ENCODE data around the gene SLC30A9.

SLC30A9 gene

DNA sequence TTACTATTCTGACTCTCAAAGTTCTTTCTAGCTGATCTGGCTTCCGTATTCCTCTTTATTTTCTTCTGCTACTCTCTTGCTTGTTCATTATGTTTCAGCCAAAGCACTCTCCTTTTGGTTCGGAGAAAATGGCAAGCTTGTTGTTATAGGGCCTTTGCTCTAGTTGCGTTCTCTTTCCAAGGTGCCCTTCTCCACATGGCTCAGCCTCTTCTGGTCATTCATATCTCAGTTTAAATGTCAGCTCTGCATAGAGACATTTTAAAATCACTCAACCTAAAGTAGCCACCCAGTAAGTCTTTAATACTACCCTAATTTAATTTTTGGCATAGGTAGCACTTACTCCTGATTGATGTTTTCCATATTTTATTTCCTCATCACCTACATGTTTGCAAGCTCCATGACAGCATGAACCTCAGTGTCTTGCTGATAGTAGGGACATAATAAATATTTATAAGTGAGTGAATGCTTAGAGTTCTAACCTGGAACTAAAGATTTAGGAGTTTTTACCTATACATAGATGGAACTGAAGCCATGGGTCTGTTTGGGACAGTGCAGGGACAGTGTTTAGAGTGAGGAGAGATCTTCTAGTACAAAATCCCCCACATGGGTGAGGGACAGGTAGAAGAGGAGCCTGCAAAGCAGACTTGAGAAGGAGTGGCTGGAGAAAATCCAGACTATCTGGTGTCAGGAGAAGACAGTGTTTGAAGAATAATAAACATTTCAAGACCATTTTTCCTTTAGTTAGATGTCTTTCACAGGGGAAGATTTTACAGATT is 17.9 kb downstream of the SLC30A9 start:
- DNase-seq: no peak

DNA sequence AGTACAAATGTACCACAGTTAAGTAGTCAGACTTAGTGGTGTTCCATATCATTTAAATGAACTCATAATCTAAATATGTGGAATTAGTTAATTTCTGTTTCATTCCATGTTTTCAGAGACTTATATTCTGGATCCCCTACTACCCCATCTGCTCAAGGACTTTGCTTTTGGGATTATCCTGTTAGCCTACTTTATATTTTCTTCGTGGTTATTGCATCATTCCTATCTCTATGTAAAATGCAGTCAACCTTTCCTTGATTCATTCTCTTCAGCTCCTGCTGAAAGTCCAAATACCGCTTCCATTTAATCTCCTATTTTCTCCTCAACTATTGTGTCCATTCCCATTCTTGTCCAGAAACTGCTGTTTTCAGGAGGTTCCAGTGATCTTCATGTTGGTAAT is 25.1 kb downstream of the SLC30A9 start:
- no peak for DNase-seq

DNA sequence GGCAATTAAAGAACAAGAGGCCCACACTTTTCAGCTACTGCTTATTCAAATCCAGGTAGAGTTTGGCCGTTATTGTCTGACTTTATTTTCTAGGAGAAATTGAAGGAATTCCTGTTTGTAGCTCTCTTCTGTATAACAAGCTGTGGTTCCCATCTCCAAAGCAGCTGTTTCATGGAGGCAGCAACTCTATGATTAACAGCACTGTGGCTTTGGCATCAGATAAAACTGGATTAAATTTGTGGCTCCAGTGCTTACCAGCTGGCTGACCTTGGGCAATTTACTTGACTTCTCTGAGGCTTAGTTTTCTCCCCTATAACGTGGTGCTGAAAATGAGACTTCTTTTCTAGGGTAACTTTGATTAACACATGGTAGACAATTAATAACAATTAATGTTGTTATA is 28.1 kb downstream of the SLC30A9 start:
- DNase-seq: no peak

DNA sequence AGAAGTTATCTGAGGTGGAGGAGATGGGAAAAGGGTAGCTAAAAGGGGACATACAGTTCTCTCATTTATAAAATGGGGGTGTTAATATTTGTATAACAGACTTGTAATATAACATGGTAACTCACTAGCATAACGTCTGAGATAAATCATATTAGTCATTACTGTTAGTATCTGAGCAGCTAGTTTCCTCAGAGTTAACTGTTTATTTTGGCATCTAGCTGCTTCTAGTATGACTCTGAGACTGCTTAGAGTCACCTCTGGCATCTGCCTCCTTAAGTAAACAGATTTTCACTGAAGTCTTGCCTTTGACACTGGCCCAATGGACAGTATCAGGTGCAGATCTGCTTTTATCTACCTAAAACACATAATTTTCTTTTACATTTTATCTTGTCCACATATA is 58.1 kb downstream of the SLC30A9 start:
- DNase-seq: no peak

DNA sequence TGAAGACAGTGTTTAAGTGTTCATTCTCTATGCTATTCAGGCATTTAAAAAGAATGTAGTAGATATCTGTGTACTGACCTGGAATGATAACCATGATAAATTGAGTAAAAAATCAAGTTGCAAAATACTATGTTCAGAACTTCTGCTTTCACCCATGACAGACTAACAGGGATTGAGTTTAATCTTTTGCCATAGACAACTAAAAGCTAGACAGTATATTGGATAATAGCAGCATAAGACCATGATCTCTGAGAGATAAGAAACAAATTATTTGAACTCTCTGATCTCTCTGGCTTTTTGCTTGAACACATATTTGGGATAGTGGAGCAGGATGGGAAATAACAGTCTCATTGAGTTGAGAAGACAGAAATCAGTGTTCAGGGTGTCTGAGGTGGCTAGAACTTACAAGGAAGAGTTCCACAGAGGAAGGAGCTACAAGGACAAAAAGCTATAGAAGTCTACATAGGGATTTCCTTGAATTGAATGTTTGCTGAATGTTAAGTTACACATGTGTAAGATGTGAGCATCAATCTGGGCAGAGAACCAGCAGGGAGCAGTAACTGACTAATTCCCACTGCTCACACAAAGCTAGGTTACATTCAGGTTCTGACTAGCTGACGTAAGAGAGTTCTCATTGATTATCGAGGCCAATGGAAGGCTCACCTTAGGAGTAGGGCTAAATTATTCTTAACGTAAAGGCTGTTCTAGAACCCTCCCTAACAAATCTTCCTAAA is 60.4 kb downstream of the SLC30A9 start:
- no peak for DNase-seq

DNA sequence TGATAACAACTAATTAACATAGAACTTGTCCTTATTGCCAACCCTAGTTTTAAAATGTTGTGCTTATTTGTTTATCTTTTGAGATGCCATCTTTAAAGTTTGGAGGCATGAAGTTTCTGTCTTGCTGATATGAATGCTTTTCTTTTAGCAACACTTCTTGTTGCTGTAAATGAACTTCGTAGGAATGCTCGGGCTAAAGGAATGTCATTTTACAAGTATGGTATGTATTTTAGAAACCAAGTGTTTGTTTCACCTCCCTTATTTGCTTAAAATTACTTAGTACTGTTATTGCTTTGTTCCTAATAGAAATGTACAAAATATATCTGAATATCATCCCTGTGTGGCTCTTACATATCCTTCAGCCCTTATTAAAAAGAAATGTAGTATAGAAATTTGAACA is 76.1 kb downstream of the SLC30A9 start:
- no peak for DNase-seq

DNA sequence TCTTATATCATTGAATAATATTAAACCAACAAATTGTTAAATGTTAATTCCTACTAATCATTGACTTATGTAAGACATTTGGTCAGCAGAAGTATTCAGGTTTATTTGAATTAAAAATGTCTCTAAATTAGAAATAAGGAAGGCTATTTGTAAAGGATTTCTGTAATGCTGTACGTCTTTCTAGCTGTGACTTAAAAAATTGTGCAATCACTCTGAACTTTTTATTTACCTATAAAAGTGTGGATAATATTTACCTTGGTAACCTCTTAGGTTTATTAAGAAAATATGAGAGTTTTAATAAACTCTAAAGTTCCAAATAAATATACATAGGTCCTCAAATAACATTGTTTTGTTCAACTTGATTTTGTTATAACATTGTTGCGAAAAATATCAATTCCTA is 76.9 kb downstream of the SLC30A9 start:
- no peak for DNase-seq

DNA sequence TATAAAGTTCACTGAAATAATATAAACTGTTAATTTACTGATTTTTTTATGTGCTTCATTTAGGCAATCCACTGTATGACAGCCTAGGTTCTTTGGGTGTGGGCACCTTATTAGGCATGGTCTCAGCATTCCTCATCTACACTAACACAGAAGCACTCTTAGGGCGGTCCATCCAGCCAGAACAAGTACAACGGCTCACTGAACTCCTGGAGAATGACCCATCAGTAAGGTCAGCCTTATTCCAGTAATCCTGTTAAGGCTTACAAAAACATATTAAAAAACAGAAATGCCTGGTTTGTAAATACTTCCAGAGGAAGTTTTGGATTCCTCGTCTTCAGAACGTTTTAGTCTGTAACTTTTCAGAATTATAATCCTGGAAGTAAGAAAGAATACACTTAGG is 80.1 kb downstream of the SLC30A9 start:
- no peak for DNase-seq

DNA sequence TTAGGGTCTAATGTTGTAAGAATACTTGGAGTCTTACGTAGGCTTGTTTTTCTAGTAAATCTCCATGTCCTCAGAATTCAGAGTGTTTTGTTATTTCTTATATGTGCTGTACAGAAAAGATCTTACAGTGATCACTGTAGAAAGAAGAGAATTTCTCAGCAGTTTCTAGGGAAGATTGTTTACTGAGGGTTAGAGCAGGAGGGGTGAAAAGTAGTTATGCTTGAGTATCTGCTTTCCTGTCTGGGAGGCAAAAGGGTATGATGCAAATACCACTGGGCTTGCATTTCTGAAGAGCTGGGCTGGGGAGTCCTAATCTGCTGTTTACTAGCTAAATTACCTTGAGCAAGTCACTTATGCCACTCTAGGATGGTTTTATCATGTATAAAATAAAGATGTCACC is 84.0 kb downstream of the SLC30A9 start:
- no peak for DNase-seq

DNA sequence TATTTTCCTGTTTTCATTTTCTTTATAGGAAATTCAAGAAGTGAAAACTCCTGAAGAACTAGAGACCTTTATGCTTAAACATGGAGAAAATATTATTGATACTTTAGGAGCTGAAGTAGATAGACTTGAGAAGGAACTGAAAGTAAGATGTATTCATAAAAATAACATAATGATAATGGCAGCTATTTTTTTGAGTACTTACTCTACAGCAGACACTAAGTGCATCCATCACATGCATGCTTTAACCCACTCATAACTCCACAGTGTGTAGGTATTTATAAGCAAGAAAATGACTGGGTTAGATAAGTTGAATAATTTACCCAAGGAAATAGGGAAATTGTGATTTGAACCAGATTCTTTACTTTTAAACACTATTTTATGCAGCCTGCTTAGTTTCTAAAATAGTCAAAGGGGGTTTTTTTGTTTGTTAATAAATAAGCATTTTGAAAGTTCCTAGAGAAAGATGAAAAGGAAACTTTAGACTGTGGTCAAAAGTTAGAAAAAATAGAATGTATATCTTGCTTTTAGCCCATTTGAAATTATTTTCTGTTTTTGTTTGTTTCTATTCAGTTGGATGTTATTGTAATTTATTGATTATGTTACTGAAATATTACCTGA is 88.0 kb downstream of the SLC30A9 start:
- DNase-seq: no peak

DNA sequence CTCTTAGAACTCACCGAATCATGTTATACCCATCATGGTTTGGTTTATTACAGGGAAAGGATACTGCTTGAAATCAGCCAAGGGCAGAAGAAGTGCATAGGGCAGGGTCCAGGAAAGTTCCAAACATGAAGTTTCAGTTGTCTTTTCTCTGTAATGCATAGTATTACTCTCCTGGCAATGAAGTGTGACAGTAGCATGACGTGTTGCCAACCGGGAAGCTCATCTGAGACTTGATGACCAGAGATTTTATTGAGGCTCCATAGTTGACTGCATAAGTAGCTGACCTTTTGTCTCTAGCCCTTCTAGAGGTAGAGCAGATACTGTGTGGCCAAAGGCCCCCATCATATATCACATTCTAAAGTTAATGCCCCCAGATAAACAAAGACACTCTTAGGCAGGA is 90.0 kb downstream of the SLC30A9 start:
- DNase-seq: no peak

DNA sequence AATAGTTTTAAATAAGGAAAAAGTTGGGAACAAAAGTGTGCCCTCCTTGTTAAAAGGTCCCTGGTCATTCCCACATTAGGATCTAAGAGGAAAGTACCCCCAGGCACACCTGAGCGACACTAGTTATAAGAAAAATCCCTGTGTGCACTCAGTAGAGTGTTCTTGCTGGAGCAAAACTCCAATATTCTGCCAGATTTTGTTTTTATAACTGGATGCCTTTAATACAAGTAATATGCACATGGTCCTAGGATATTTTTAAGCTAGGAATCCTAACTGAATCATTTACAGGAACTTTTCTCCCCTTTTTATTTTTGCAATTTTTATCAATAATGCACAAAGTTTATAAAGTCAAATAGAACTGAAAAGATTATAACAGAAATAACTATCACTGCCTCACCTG is 93.5 kb downstream of the SLC30A9 start:
- DNase-seq: no peak

DNA sequence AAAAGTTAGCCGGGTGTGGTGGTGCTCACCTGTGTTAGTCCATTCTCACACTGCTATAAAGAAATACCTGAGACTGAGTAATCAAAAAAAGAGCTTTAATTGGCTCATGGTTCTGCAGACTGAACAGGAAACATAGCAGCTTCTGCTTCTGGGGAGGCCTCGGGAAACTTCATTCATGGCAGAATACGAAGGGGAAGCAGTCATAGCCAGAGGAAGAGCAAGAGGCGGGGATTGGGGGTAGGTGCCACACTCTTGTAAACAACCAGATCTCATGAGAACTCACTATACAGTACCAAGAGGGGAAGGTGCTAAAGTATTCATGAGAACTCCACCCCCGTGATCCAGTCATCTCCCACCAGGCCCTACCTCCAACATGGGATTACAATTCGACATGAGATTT is 98.1 kb downstream of the SLC30A9 start:
- no peak for DNase-seq

DNA sequence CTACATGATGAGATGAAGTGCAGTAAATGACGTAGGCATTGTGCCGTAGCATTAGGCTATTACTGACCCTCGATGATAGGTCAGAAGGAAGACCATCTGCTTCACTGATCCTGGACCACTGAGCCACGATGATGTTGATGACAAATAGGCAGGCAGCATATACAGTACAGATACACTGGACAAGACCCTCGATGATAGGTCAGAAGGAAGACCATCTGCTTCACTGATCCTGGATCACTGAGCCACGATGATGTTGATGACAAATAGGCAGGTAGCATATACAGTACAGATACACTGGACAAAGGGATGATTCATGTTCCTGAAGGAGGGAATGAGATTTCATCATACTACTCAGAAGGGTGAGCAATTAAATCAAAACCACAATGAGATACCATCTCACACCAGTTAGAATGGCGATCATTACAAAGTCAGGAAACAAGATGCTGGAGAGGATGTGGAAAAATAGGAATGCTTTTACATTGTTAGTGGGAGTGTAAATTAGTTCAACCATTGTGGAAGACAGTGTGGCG is 111.2 kb downstream of the SLC30A9 start:
- peak; percentile 2 for DNase-seq

DNA sequence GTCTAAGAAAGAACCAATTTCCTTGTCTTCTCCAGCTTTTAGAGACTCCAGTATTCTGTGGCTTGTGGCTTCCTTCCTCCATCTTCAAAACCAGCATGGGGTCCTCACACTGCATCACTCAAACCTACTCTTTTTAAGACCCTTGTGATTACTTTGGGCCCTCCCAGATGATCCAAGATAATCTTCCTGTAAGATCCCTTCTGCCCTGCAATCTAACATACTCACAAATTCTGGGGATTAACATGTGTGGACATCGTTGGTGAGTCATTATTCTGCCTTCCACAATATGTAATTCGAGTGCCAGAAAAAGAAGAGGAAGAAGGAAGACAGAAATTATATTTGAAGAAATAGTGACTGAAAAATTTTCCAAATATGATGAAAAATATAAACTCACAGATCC is 114.2 kb downstream of the SLC30A9 start:
- DNase-seq: peak; percentile 82

DNA sequence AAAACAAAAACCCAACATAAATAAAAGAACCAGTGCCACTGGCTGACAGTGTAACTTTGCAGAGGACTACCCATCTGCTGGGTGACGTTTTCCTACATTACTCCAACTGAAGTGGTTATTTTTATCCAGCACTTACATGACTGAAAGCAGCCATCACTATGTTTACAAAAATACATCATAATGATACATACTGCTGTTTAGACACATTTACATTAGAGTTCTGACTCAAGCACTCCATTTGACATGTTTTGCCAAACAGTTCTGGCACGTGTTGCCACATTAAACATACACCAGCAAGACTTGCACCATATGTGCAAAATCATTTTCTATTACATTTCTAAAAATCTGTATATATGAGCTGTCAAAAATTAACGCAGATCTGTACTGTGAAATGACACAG is 122.5 kb downstream of the SLC30A9 start:
- DNase-seq: no peak

DNA sequence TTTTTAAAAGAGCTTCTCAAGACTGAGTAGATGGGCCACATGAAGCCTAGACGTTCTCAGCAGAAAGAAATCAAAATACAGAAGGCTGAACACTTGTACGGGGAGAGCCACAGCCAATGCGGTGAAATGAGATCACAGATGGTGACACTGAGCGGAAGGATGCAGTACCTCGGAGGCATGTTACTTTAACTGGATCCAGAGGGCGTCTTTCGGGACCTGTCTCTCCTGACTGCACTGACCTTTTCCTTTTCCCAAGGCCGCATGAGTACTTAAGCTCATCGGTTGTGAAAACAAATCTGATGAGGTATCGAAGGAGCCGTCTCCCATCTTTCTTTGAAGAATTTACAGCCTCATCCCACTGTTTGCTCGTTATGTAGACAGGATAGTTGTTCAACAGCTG is 129.6 kb downstream of the SLC30A9 start:
- no peak for DNase-seq

DNA sequence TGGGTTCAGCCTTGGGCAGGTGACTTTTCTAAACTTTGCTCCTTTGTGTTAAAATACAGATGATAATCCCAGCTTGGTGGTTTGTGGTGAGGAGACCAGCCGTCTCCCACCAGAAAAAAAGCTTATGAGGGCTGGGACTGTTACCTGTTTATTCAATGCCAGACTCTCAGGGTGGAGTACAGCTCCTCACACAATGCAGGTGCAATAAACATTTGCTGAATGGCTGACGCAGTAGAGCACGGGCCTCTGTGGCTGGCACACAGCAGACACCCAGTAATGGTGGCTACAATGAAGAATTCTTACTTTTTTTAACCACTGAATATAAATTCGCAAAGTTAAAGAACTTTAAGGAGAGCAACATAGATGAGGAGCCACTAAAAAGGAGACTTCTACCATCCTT is 131.9 kb downstream of the SLC30A9 start:
- no peak for DNase-seq

DNA sequence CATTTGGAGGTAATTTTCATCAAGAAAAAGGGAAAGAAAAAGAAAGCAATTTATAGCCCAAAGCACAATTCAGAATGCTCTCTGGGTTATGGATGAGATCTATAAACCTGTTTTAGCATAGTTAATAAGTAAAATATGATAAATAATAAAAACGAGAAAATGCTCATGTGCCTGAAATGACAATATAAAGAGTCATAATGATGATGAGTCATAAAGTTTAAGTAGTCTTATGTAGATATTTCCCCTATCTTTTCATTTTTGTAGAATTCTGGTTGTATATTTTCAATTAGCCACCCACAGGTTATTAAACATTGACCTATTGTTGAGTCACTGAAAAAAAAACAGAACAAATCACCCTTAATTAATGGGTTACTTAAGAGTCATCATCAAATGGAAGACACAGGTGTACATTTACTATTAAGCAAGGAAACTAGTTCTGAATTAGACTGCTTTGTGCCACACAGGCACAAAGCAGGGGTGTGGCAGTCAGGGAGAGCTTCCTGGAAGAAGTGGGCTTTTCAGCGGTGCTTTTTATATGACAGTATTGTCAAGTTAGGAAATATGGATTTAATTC is 132.8 kb downstream of the SLC30A9 start:
- no peak for DNase-seq

DNA sequence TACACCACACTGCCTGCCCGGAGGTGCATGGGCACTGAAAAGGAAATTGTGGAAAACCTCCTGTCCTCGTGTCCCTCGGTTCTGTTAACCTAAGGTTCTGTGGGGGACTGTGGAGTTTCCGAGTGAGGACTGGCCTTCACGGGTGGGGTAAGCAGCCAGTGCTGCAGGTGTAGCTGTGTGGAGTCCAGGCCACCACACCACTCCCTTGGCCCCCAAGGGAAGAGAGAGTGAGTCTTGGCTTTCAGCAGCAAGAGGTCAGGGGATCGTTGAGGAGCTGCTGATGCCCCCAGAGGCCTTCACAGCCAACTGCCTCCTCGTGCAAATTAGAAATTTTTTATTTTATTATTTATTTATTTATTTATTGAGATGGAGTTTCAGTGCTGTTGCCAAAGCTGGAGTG is 141.8 kb downstream of the SLC30A9 start:
- DNase-seq: no peak

DNA sequence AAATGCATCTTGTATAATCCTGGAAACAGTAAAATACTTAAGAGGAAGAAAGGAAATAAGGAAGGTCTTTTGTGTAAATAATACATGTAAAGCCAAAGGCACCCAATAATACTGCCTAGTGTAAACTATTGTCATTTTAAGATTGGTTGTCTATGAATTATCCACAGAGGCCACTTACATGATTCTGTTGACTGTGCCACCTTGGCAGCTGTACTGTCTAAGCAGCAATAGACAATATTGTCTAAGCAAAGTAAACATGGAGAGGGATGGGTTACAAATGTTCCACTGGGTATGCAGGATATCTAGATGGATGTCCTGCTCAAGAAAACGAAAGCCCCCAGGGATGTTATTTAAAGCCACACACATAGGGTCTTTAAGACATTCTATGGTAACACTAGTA is 142.7 kb downstream of the SLC30A9 start:
- no peak for DNase-seq

DNA sequence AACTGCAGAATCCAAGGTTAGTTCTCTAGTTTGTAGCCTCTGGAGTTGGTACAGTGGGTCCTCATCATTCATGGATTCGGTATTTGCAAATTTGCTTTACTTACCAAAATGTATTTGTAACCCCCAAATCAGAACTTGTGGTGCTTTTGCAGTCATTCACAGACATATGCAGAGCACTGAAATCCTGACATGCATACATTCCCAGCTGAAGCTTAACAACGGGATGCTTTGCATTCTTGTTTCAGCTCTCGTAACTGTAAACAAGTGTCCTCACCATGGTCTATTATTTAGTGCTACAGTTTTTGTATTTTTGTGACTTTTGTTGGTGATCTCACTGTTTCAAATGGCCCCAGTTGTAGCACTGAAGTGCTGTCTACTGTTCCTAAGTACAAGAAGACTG is 146.0 kb downstream of the SLC30A9 start:
- DNase-seq: no peak
